ENCODE measurements around the gene SYNCRIP.

DNA sequence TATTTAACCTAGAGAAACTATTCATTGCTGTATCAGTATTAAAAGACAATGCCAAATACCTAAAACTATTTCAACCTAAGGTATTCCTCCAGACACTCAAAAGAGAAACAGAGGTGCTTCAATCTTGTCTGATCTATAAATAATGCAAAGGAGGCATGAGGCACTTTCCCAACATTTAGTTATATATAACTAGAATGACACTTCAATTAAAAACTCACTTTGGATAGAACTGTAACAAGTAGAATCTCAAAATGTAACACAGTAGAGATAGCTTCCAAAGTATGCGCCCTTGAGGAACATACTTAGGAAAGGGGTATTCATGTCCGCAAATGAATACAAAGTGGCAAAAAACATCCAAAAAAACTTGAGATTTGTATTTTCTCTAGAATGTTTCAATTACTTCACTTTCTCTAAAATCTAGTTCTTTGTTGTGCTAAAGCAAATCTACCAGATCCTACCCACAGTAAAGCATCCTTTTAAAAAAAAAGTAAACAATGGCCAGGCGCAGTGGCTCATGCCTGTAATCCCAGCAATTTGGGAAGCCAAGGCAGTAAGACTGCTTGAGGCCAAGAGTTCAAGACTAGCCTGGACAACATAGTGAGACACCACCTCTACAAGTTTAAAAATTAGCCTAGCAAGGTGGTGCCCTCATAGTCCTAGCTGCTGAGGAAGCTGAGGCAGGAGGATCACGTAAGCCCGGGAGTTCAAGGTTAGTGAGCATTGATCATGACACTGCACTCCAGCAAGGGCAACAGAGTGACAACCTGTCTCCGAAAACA, 10.3 kb downstream of the SYNCRIP start:
- TF ChIP-seq, protein P1, sequence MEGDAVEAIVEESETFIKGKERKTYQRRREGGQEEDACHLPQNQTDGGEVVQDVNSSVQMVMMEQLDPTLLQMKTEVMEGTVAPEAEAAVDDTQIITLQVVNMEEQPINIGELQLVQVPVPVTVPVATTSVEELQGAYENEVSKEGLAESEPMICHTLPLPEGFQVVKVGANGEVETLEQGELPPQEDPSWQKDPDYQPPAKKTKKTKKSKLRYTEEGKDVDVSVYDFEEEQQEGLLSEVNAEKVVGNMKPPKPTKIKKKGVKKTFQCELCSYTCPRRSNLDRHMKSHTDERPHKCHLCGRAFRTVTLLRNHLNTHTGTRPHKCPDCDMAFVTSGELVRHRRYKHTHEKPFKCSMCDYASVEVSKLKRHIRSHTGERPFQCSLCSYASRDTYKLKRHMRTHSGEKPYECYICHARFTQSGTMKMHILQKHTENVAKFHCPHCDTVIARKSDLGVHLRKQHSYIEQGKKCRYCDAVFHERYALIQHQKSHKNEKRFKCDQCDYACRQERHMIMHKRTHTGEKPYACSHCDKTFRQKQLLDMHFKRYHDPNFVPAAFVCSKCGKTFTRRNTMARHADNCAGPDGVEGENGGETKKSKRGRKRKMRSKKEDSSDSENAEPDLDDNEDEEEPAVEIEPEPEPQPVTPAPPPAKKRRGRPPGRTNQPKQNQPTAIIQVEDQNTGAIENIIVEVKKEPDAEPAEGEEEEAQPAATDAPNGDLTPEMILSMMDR (IDR thresholded peaks at IDR 0.05; ENCODE audit: poor library complexity), result no peak
- no peak for TF ChIP-seq EZH2 (IDR thresholded peaks at IDR 0.05; ENCODE audit: borderline replicate concordance)
- no peak for TF ChIP-seq EZH2phosphoT487 (IDR thresholded peaks at IDR 0.05; ENCODE audit: low read depth, severe bottlenecking, unreplicated experiment)
